H9 (cell line): ENCODE results near the gene SCFD1. TPM values are rescaled to one million over a fixed set of nuclear protein-coding genes. Genes with fewer than 3 reads are reported as not detected.

Source experiments
- DNase-seq: peaks from one replicate; pipeline ENCODE4 v3.0.0-alpha.2; 2017
- H2AFZ ChIP-seq: one replicate; pipeline ENCODE4 v1.6.1; 2013; ENCODE audit warnings: mild to moderate bottlenecking, low read length, control low read depth, moderate library complexity
- H2AK5ac ChIP-seq: 2 replicates; pipeline ENCODE4 v1.6.1; 2013; ENCODE audit warnings: low read length, control low read depth, mixed read lengths; ENCODE audit not compliant: insufficient read length
- H2BK120ac ChIP-seq: one replicate; pipeline ENCODE4 v1.6.1; 2013; ENCODE audit warnings: low read depth, mild to moderate bottlenecking, low read length, control low read depth, inconsistent platforms; ENCODE audit not compliant: poor library complexity, severe bottlenecking
- H2BK12ac ChIP-seq: 2 replicates; pipeline ENCODE4 v1.6.1; 2013; ENCODE audit warnings: low read length, control low read depth, mixed read lengths, low read depth; ENCODE audit not compliant: insufficient read length
- H2BK15ac ChIP-seq: 2 replicates; pipeline ENCODE4 v1.6.1; 2013; ENCODE audit warnings: low read depth, low read length, control low read depth
- H2BK20ac ChIP-seq: one replicate; pipeline ENCODE4 v1.6.1; 2013; ENCODE audit warnings: low read depth, mild to moderate bottlenecking, low read length, control low read depth, inconsistent platforms; ENCODE audit not compliant: poor library complexity, severe bottlenecking
- H2BK5ac ChIP-seq: 2 replicates; pipeline ENCODE4 v1.6.1; 2013; ENCODE audit warnings: low read length, control low read depth, mixed read lengths; ENCODE audit not compliant: insufficient read length
- H3K14ac ChIP-seq: 2 replicates; pipeline ENCODE4 v1.6.1; 2013; ENCODE audit warnings: low read length, control low read depth; ENCODE audit not compliant: insufficient read depth
- H3K18ac ChIP-seq: 2 replicates; pipeline ENCODE4 v1.6.1; 2013; ENCODE audit warnings: low read depth, mild to moderate bottlenecking, mixed read lengths, low read length, control low read depth; ENCODE audit not compliant: insufficient read length
- H3K23ac ChIP-seq: 2 replicates; pipeline ENCODE4 v1.6.1; 2013; ENCODE audit warnings: low read length, control low read depth, mixed read lengths, low read depth; ENCODE audit not compliant: insufficient read length
- H3K23me2 ChIP-seq: 2 replicates; pipeline ENCODE4 v1.6.1; 2013; ENCODE audit warnings: low read depth, mild to moderate bottlenecking, mixed read lengths, low read length, control low read depth; ENCODE audit not compliant: insufficient read length, poor library complexity, severe bottlenecking
- H3K27ac ChIP-seq: 2 replicates; pipeline ENCODE4 v1.5.1; 2013; ENCODE audit warnings: low read length, control low read depth, mixed read lengths, low read depth; ENCODE audit not compliant: insufficient read length
- H3K27me3 ChIP-seq: 2 replicates; pipeline ENCODE4 v1.6.1; 2013; ENCODE audit warnings: low read length, control low read depth, inconsistent platforms; ENCODE audit not compliant: insufficient read depth
- H3K4ac ChIP-seq: 2 replicates; pipeline ENCODE4 v1.6.1; 2013; ENCODE audit warnings: low read depth, mild to moderate bottlenecking, control low read depth, inconsistent platforms, low read length, moderate library complexity
- H3K4me1 ChIP-seq: 2 replicates; pipeline ENCODE4 v1.6.1; 2013; ENCODE audit warnings: low read length, control low read depth, inconsistent platforms; ENCODE audit not compliant: insufficient read depth
- H3K4me2 ChIP-seq: 2 replicates; pipeline ENCODE4 v1.6.1; 2013; ENCODE audit warnings: low read length, control low read depth, mixed read lengths; ENCODE audit not compliant: insufficient read length, insufficient read depth
- H3K56ac ChIP-seq: 2 replicates; pipeline ENCODE4 v1.6.1; 2013; ENCODE audit warnings: low read depth, mild to moderate bottlenecking, mixed read lengths, low read length, control low read depth; ENCODE audit not compliant: insufficient read length
- H3K79me1 ChIP-seq: 2 replicates; pipeline ENCODE4 v1.6.1; 2013; ENCODE audit warnings: low read depth, mild to moderate bottlenecking, moderate library complexity, low read length, control low read depth, inconsistent platforms; ENCODE audit not compliant: insufficient read depth, poor library complexity, severe bottlenecking
- H3K79me2 ChIP-seq: 2 replicates; pipeline ENCODE4 v1.6.1; 2013; ENCODE audit warnings: low read length, control low read depth, inconsistent platforms; ENCODE audit not compliant: insufficient read depth
- H3K9ac ChIP-seq: 2 replicates; pipeline ENCODE4 v1.6.1; 2013; ENCODE audit warnings: low read length, control low read depth, mixed read lengths; ENCODE audit not compliant: insufficient read length; ENCODE audit errors: extremely low read depth
- H3K9me3 ChIP-seq: one replicate; pipeline ENCODE4 v1.6.1; 2013; ENCODE audit warnings: low read depth, low read length, inconsistent platforms; ENCODE audit not compliant: control insufficient read depth
- H3T11ph ChIP-seq: one replicate; pipeline ENCODE4 v1.6.1; 2013; ENCODE audit warnings: mild to moderate bottlenecking, low read length, control low read depth, inconsistent platforms
- H4K20me1 ChIP-seq: one replicate; pipeline ENCODE4 v1.6.1; 2013; ENCODE audit not compliant: control insufficient read depth, insufficient read length, insufficient read depth
- H4K5ac ChIP-seq: 2 replicates; pipeline ENCODE4 v1.6.1; 2013; ENCODE audit warnings: low read depth, mild to moderate bottlenecking, mixed read lengths, low read length, control low read depth; ENCODE audit not compliant: insufficient read length
- H4K8ac ChIP-seq: replicated peaks from 2 replicates; pipeline ENCODE4 v1.6.1; 2013; ENCODE audit warnings: low read length, control low read depth, mixed read lengths, low read depth; ENCODE audit not compliant: insufficient read length
- H4K91ac ChIP-seq: 2 replicates; pipeline ENCODE4 v1.6.1; 2013; ENCODE audit warnings: low read depth, mild to moderate bottlenecking, moderate library complexity, mixed read lengths, low read length, control low read depth; ENCODE audit not compliant: insufficient read length
- H3K27ac Mint-ChIP-seq, 3 experiments: 2 replicates in 2 of 3; 3 replicates in 1 of 3; pipeline ENCODE4 v1.8.0; 2020 to 2021; ENCODE audit warnings: mixed read lengths in 3 of 3, mild to moderate bottlenecking in 1 of 3, moderate library complexity in 1 of 3
- H3K27me3 Mint-ChIP-seq: 2 replicates; pipeline ENCODE4 v1.8.0; 2021; ENCODE audit warnings: low read depth, mild to moderate bottlenecking, moderate library complexity, mixed read lengths
- H3K36me3 Mint-ChIP-seq, 3 experiments: 2 replicates in 2 of 3; 3 replicates in 1 of 3; pipeline ENCODE4 v1.8.0; 2020 to 2021; ENCODE audit warnings: low read depth in 3 of 3, mixed read lengths in 3 of 3; ENCODE audit not compliant: insufficient read depth in 1 of 3
- H3K4me1 Mint-ChIP-seq, 2 experiments: 2 replicates each; pipeline ENCODE4 v1.8.0; 2020; ENCODE audit warnings: mixed read lengths in 2 of 2
- H3K4me3 Mint-ChIP-seq, 2 experiments: 2 replicates in 1 of 2; 3 replicates in 1 of 2; pipeline ENCODE4 v1.8.0; 2020 to 2021; ENCODE audit warnings: mild to moderate bottlenecking in 2 of 2, mixed read lengths in 2 of 2, moderate library complexity in 1 of 2
- H3K9me3 Mint-ChIP-seq, 2 experiments: 2 replicates in 1 of 2; 3 replicates in 1 of 2; pipeline ENCODE4 v1.8.0; 2020; ENCODE audit warnings: mild to moderate bottlenecking in 2 of 2, mixed read lengths in 2 of 2, moderate library complexity in 1 of 2
- WGBS: extraction: QIAGEN DNeasy Blood & Tissue Kit; methylation state at CpG from one replicate; pipeline ENCODE4 v1.1.7; 2013; ENCODE audit warnings: missing lambda C conversion rate, low lambda C conversion rate, mixed read lengths; ENCODE audit not compliant: insufficient read length; ENCODE audit errors: extremely low coverage; 5-methylcytosine and 5-hydroxymethylcytosine counted together
- total RNA-seq: library from RNA; stranded (reverse); gene quantifications from 2 replicates; pipeline ENCODE4 v1.2.1, GENCODE V29; 2021
- TF ChIP-seq, protein P1 (sequence below): fragments of 200-600 bp; sonication (generic); conservative IDR thresholded peaks from 3 replicates; pipeline ENCODE4 v1.8.0; 2021; ENCODE audit warnings: antibody characterized with exemption, mild to moderate bottlenecking

Gene SCFD1
- total RNA-seq, 1 experiment from 2014 or later: 85.2 TPM

DNA sequence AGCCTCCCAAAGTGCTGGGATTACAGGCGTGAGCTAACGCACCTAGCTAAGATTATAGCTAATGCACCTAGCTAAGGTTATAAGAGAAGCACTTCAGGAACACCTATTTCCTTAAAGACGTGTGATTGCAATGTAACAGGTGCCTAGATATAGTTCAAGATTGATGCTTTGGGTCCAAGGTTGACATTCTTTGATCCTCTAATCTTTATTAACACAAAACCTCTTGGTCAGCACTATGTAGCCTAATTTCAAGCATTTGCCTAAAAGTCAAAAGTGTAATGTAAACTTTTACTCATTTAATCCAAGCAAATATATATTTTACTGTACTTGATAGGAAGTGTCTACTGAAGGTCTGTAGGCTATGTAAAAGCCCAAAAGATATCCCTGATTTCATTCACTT is 36.5 kb downstream of the SCFD1 start:
- Histone ChIP-seq H3K79me2 (no peaks in the 10 kb centered on the region), H3K4me1 (no peaks in the 10 kb centered on the region), H3K14ac (no peak overlapping the region), H2AFZ (no peak overlapping the region), H3K23ac (no peak overlapping the region), H4K8ac (no peak overlapping the region), H2AK5ac (no peak overlapping the region), H4K20me1 (no peaks in the 10 kb centered on the region), H3K79me1 (no peaks in the 10 kb centered on the region), H4K91ac (no peak overlapping the region), H2BK12ac (no peak overlapping the region), H3K9me3 (no peaks in the 10 kb centered on the region), H2BK15ac (no peak overlapping the region), H3K4me2 (no peak overlapping the region), H2BK20ac (no peak overlapping the region), H3K9ac (no peak overlapping the region), H4K5ac (no peak overlapping the region), H3K27ac (no peak overlapping the region), H3T11ph (no peak overlapping the region), H3K4ac (no peak overlapping the region), H2BK5ac (no peak overlapping the region), H3K27me3 (no peaks in the 10 kb centered on the region), H2BK120ac (no peak overlapping the region), H3K18ac (no peak overlapping the region), H3K56ac (no peak overlapping the region), H3K23me2 (no peaks in the 10 kb centered on the region)
- no peaks in the 10 kb centered on the region for H3K9me3 Mint-ChIP-seq
- H3K4me1 Mint-ChIP-seq: no peaks in the 10 kb centered on the region
- H3K4me3 Mint-ChIP-seq: no peak overlapping the region
- WGBS: no CpG with 5 or more reads among the region's 3 CpGs
- peaks cover 8 to 25% (median 19%) of the 10 kb centered on the region in 3 experiments; a peak in 6 of 7 replicates for H3K36me3 Mint-ChIP-seq
- H3K27me3 Mint-ChIP-seq: no peaks in the 10 kb centered on the region
- DNase-seq: no peak
- no peak overlapping the region for H3K27ac Mint-ChIP-seq
- TF ChIP-seq, protein P1, sequence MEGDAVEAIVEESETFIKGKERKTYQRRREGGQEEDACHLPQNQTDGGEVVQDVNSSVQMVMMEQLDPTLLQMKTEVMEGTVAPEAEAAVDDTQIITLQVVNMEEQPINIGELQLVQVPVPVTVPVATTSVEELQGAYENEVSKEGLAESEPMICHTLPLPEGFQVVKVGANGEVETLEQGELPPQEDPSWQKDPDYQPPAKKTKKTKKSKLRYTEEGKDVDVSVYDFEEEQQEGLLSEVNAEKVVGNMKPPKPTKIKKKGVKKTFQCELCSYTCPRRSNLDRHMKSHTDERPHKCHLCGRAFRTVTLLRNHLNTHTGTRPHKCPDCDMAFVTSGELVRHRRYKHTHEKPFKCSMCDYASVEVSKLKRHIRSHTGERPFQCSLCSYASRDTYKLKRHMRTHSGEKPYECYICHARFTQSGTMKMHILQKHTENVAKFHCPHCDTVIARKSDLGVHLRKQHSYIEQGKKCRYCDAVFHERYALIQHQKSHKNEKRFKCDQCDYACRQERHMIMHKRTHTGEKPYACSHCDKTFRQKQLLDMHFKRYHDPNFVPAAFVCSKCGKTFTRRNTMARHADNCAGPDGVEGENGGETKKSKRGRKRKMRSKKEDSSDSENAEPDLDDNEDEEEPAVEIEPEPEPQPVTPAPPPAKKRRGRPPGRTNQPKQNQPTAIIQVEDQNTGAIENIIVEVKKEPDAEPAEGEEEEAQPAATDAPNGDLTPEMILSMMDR: no peak
